Keratinocyte (primary cell): Measurements from ENCODE around the gene GNG4. TPM values are rescaled to one million over a fixed set of nuclear protein-coding genes. Genes with fewer than 3 reads are reported as not detected.

Experiments
- DNase-seq: peaks from one replicate; pipeline ENCODE4 v3.0.0-alpha.2; 2011; ENCODE audit warnings: low read depth, missing footprints, low spot score
- FAIRE-seq: peaks from 2 replicates; lab custom pipeline; 2011; peaks lifted over from hg19 to GRCh38; lab: Jason Lieb, UNC
- H2AFZ ChIP-seq: 2 replicates; pipeline ENCODE4 v1.6.0; 2012; ENCODE audit warnings: low read length, control low read depth, inconsistent platforms; ENCODE audit not compliant: control insufficient read depth
- H3K27ac ChIP-seq: 2 replicates; pipeline ENCODE4 v1.5.1; 2011; ENCODE audit warnings: low read length; ENCODE audit not compliant: control insufficient read depth, insufficient read depth
- H3K27me3 ChIP-seq: 3 replicates; pipeline ENCODE4 v1.6.0; 2011; ENCODE audit warnings: low read length; ENCODE audit not compliant: control insufficient read depth, insufficient read depth; ENCODE audit errors: extremely low read depth
- H3K36me3 ChIP-seq, 2 experiments: 2 replicates in 1 of 2; 3 replicates in 1 of 2; pipeline ENCODE4 v1.5.1; 2011; ENCODE audit warnings: low read length in 2 of 2, mild to moderate bottlenecking in 1 of 2; ENCODE audit not compliant: control insufficient read depth in 2 of 2, insufficient read depth in 2 of 2; ENCODE audit errors: extremely low read depth in 1 of 2
- H3K4me1 ChIP-seq: 3 replicates; pipeline ENCODE4 v1.5.1; 2011; ENCODE audit warnings: low read length; ENCODE audit not compliant: control insufficient read depth, insufficient read depth; ENCODE audit errors: extremely low read depth
- H3K4me2 ChIP-seq: 3 replicates; pipeline ENCODE4 v1.6.0; 2011; ENCODE audit warnings: low read depth, low read length; ENCODE audit not compliant: control insufficient read depth, insufficient read depth; ENCODE audit errors: extremely low read depth
- H3K4me3 ChIP-seq, 3 experiments: fragments of 200-600 bp in 1 of 3; sonication (generic) in 1 of 3; 2 replicates in 2 of 3; 3 replicates in 1 of 3; pipeline ENCODE4 v1.5.1; 2011 to 2016; ENCODE audit warnings: low read length in 3 of 3, mild to moderate bottlenecking in 3 of 3, control low read depth in 2 of 3, inconsistent platforms in 1 of 3, low read depth in 1 of 3, mixed read lengths in 1 of 3, mixed run types in 1 of 3, moderate library complexity in 1 of 3; ENCODE audit not compliant: control insufficient read depth in 2 of 3, insufficient read depth in 2 of 3; ENCODE audit errors: extremely low read depth in 1 of 3
- H3K79me2 ChIP-seq: 2 replicates; pipeline ENCODE4 v1.6.0; 2012; ENCODE audit warnings: low read length; ENCODE audit not compliant: control insufficient read depth, insufficient read depth
- H3K9ac ChIP-seq: 3 replicates; pipeline ENCODE4 v1.6.0; 2011; ENCODE audit warnings: low read length; ENCODE audit not compliant: control insufficient read depth, insufficient read depth; ENCODE audit errors: extremely low read depth
- H3K9me1 ChIP-seq: 3 replicates; pipeline ENCODE4 v1.6.0; 2011; ENCODE audit warnings: low read length; ENCODE audit not compliant: control insufficient read depth, insufficient read depth; ENCODE audit errors: extremely low read depth
- H3K9me3 ChIP-seq: 2 replicates; pipeline ENCODE4 v1.5.1; 2012; ENCODE audit warnings: low read depth, low read length; ENCODE audit not compliant: control insufficient read depth
- H4K20me1 ChIP-seq: 3 replicates; pipeline ENCODE4 v1.6.0; 2011; ENCODE audit warnings: low read length; ENCODE audit not compliant: control insufficient read depth, insufficient read depth; ENCODE audit errors: extremely low read depth
- CTCF ChIP-seq, 3 experiments: IDR thresholded peaks in 1 of 3; conservative IDR thresholded peaks in 1 of 3; optimal IDR thresholded peaks in 1 of 3; 2 replicates in 2 of 3; 3 replicates in 1 of 3; pipeline versions ENCODE3 to v1.5.1; 2011; ENCODE audit warnings: low read length in 3 of 3, mild to moderate bottlenecking in 3 of 3, moderate library complexity in 2 of 3, control low read depth in 1 of 3, inconsistent platforms in 1 of 3; ENCODE audit not compliant: insufficient read depth in 2 of 3; ENCODE audit errors: extremely low read depth in 1 of 3
- EZH2 ChIP-seq: IDR thresholded peaks from one replicate; pipeline ENCODE4 v1.6.1; 2012; ENCODE audit warnings: inconsistent platforms, mild to moderate bottlenecking, low read length, moderate library complexity
- dilution Hi-C: fragments of 300-500 bp; cut with MboI; formaldehyde crosslinking; loops from one replicate; pipeline ENCODE4 v1.7.0; 2020; ENCODE audit warnings: low sequenced_read_pairs; ENCODE audit not compliant: extremely low pct_ligation_motif_present
- polyA plus RNA-seq, 5 experiments: library from polyadenylated mRNA; depleted of rRNA in 3 of 5; stranded (reverse) in 3 of 5; stranded (forward) in 1 of 5; unstranded in 1 of 5; fragments of >200 nt; gene quantifications; 1 replicate in 1 of 5; 2 replicates in 3 of 5; 3 replicates in 1 of 5; pipeline versions ENCODE4 v1.2.1 to v1.2.3, GENCODE V29; 2011 to 2012; ENCODE audit warnings: missing spikeins in 2 of 5, low read depth in 1 of 5, low replicate concordance in 1 of 5

Gene GNG4
- polyA plus RNA-seq, 1 donor (not counting 4 experiments of a cell fraction or from before 2014, with no cell fraction given) = 0.07 TPM

GRCh38 chr1:235642943-235643371, 6.6 kb downstream of the GNG4 start:
- Histone ChIP-seq H4K20me1 (no peaks in the 10 kb centered on the region), H3K36me3 (no peaks in the 10 kb centered on the region), H3K79me2 (no peaks in the 10 kb centered on the region), H3K27ac (no peak overlapping the region), H3K9me1 (no peaks in the 10 kb centered on the region), H3K9me3 (no peaks in the 10 kb centered on the region), H3K4me2 (no peak overlapping the region), H3K4me3 (no peak overlapping the region), H3K9ac (no peak overlapping the region), H3K4me1 (peaks cover 8% of the 10 kb centered on the region), H3K27me3 (peaks cover 19% of the 10 kb centered on the region), H2AFZ (no peak overlapping the region)
- FAIRE-seq (no peak), DNase-seq (no peak)
- dilution Hi-C loops = no loop called here
- no peak for TF ChIP-seq EZH2
- no peak for TF ChIP-seq CTCF (optimal IDR thresholded peaks at IDR 0.05 in 1 of 3, IDR thresholded peaks at IDR 0.05 in 1 of 3, conservative IDR thresholded peaks at IDR 0.05 in 1 of 3; ENCODE audit: extremely low read depth in 1 of 3, insufficient read depth in 2 of 3, low read length in 3 of 3)

GRCh38 chr1:235642011-235642942, 7.3 kb downstream of the GNG4 start:
- H3K4me3 ChIP-seq = peak overlapping the region in 1 of 3 experiments; percentile 4
- dilution Hi-C loops = no loop called here

More at GRCh38 chr1:235642011-235642942, 7.3 kb downstream of the GNG4 start:
- Histone ChIP-seq H3K4me2 (peak overlapping the region; percentile 62), H3K36me3 (no peaks in the 10 kb centered on the region), H3K79me2 (no peaks in the 10 kb centered on the region), H3K9me3 (no peaks in the 10 kb centered on the region), H2AFZ (peak overlapping the region; percentile 6), H4K20me1 (no peaks in the 10 kb centered on the region), H3K27me3 (peaks cover 17% of the 10 kb centered on the region), H3K9ac (no peak overlapping the region), H3K9me1 (no peaks in the 10 kb centered on the region), H3K4me1 (peaks cover 8% of the 10 kb centered on the region), H3K27ac (no peak overlapping the region)
- DNase-seq (no peak), FAIRE-seq (no peak)
- TF ChIP-seq CTCF (optimal IDR thresholded peaks at IDR 0.05 in 1 of 3, IDR thresholded peaks at IDR 0.05 in 1 of 3, conservative IDR thresholded peaks at IDR 0.05 in 1 of 3; ENCODE audit: extremely low read depth in 1 of 3, insufficient read depth in 2 of 3, low read length in 3 of 3) = no peak
